ENCODE data around the gene ZNF560. TPM values are rescaled to one million over a fixed set of nuclear protein-coding genes. Genes with fewer than 3 reads are reported as not detected.

ZNF560 gene
- total RNA-seq: 0.06 and 0.40 TPM in 2 replicates

GRCh38 chr19:9498183-9498902 lies at the start of gene ZNF560:
TSS of gene ZNF560 (minus strand) at chr19:9498616. CDS start at chr19:9475313, 23,303 bp downstream.

GRCh38 chr19:9538183-9539058 lies 40.0 kb upstream of the ZNF560 start, which contains the start of gene ZNF426:
TSS of gene ZNF426 (minus strand) at chr19:9538645. CDS start at chr19:9536232, 2,413 bp downstream.

DNA sequence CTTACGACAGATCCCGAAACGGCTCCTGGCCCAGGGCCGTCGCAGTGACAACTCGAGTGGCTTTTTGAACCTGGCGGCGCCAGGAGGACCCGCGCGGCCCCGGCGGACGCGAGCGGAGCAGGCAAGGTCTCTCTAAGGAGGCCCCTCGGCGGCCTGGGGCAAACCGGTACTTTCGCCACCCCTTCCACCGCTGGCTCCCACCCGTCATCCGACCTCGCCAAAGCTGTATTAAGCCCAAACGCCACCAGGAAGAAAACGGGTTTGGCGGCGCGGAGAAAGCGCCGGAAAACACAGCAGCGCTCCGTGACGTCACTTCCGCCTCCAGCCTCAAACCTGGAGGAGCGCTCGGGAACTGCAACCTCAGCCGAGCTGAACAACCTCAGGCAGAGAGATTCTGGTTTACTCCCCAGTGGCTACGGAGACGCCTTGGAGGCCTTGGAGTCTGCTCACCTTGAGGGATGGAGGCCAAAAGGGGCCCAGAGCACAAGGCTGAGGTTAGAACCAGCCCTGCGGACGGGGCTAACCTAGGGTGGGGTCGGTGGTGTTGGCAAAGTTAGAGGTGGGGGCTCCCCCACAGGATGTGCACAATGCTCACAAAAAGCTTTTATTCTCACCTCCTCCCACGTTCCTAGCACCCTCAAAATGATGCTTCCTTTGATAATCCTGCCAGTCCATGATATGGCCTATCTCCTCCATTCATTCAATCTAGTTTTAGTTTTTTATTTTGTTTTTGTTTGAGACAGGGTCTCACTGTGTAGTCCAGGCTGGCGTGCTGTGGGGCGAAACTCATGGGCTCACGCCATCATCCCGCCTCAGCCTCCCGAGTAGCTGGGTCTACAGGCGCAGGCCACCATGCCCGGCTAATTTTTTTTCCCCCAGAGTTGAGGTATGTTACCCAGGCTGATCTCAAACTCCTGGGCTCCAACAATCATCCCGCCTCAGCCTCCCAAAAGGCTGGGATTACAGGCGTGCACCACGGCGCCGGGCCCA lies 62.8 kb downstream of the ZNF560 start, which contains the start of gene ZNF266:
TSS of gene ZNF266 (minus strand) at position 295 of the 990 bp plus-strand sequence. CDS start 15,484 bp downstream, outside the sequence.

Other genes starting within 250 kb of the ZNF560 start
- not detected in 2 replicates for gene OR7E24, start 247.7 kb downstream of the ZNF560 start, total RNA-seq
- 6.2 and 6.3 TPM in 2 replicates for gene ZNF699, start 188.8 kb downstream of the ZNF560 start, total RNA-seq
- 11.0 and 13.7 TPM in 2 replicates for gene ZNF559, start 174.4 kb downstream of the ZNF560 start, total RNA-seq
- gene ZNF177, start 135.6 kb downstream of the ZNF560 start, total RNA-seq: 1.5 and 1.9 TPM in 2 replicates
- gene ZNF266, start 63.0 kb downstream of the ZNF560 start, total RNA-seq: 7.3 and 8.6 TPM in 2 replicates
- gene ZNF426, start 40.0 kb upstream of the ZNF560 start, total RNA-seq: 19.7 and 20.4 TPM in 2 replicates
- 33.9 and 45.0 TPM in 2 replicates for gene ZNF121, start 85.9 kb upstream of the ZNF560 start, total RNA-seq
- 33.0 and 41.4 TPM in 2 replicates for gene ZNF561, start 122.6 kb upstream of the ZNF560 start, total RNA-seq
- 19.8 and 23.1 TPM in 2 replicates for gene ZNF562, start 176.5 kb upstream of the ZNF560 start, total RNA-seq